ENCODE data around the gene CPEB1.
"Not testable (repeated sequence)": the region's sequence is repeated elsewhere in the genome, so short reads cannot be mapped to it uniquely, and the experiment has no call there.

The CPEB1 gene

DNA sequence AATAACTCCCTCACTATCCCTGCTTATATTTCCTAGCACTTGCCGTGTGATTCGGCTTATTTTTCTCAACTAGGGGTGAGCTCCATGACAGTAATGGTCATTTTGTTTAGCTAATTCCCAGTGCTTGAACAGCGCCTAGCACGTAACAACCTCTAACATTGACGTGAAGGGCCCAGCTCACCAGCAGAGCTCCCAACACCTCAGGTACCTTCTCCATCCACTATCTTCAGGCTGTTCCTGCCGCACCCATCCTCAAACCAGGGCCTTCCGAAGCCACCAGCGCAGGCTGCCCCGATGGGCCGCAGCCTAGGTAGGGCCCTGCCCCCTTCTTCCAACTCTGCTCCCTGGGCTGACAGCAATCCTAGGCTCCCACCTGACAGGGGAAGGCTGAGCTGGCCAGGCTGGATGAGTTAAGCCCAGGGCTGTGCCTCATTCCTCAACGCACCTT, 106.2 kb downstream of the CPEB1 start:
- no peak for DNase-seq

- no peak for DNase-seq
These were observed 106.8 kb downstream of the CPEB1 start, which contains the start of gene RPS17 for GRCh38 chr15:82540055-82540983. Gene RPS17, minus strand, starts transcription at chr15:82540457. Its CDS starts 29 bp downstream, at chr15:82540428.

DNA sequence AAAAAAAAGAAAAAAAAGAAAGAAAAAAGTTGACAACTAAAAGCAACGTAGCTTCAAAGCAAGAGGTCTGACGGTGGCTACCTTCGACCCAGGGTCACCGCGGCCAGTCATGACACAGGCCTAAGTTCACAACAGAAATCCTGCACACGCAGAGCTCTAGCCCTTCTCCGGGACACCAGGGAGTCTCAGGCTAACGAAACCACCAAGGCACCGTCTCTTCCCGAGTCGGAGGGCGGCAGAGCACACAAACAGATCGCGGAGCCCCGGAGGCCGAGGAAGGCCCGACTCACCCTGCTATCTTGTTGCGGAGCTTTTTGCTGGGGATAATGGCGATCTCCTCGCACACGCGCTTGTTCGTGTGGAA, 107.5 kb downstream of the CPEB1 start:
- DNase-seq, result no peak

- no peak for DNase-seq
These were observed 108.0 kb downstream of the CPEB1 start for GRCh38 chr15:82538961-82539690.

DNA sequence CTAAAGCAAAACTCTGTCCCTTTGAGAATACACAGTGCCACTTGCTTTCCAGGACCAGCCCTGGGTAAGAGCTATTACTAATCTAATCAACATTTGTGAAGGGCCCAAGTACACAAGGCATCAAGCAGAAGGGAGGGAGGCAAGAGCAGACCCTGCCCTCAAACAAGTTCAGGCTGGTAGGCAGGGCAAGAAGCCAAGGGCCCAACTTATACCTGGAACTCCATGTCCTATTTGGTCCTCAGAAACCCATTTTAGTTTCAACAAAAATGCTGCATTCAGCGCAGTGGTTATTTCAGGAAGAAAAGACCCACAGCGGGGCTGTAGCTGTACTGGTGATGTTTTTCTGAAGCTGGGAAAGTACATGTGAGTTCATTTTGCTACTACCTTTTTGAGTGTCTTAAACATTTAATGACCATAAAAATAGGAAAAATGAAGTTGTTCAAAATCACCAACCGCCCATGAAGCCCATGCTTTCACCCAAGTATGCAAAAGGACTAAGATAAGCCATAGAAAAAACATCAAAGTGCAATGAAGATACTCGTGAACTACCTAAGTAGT, 109.7 kb downstream of the CPEB1 start:
- DNase-seq, result no peak

- no peak for DNase-seq
These were observed 110.5 kb downstream of the CPEB1 start for GRCh38 chr15:82536409-82537350.

GRCh38 chr15:82535566-82536408, 111.4 kb downstream of the CPEB1 start:
- no peak for DNase-seq

GRCh38 chr15:82535151-82535550, 112.0 kb downstream of the CPEB1 start:
- DNase-seq, result not testable (repeated sequence)

GRCh38 chr15:82534457-82534861, 112.7 kb downstream of the CPEB1 start:
- not testable (repeated sequence) for DNase-seq

DNA sequence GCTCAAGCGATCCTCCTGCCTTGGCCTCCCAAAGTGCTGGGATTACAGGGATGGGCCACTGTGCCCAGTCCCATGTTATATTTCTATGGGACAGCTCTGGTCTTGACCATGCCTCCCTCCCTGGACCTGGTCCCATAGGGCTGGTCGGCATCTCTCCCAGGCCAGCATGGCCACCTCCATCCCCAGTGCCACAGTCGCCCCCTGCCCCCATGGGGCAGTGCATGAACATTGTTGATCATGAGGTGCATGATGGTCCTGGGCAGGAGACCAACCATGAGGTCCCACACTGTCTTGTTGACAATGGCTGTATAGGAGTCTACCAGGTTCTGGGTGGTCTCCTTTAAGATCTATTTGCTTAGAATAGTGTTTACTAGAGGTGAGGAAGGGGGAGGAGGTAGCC, 113.4 kb downstream of the CPEB1 start:
- no peak for DNase-seq

DNA sequence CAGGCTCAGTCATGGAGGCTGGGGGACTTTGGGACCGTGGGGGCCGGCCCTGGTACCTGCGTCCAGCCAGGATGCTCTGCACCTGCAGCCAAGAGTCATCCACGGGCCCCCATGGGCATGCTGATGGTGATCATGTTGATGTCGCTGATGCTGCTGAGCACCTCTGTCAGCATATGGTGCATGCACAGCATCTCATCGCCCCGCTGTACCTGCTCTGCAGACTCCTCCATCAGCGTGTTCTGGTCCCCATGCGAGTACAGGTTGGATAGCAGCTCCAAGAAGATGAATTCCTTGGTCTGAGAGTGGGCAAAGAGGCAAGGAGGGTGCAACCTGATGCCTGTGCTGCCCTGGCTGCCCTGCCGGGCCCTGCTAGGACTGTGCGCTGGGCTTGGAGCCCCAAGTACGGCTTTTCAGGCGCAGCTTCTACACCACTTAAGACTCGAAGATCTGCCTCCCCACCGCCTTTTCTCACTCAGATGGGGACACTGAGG, 114.1 kb downstream of the CPEB1 start:
- no peak for DNase-seq

- no peak for DNase-seq
These were observed 114.7 kb downstream of the CPEB1 start for GRCh38 chr15:82532383-82532990.

DNA sequence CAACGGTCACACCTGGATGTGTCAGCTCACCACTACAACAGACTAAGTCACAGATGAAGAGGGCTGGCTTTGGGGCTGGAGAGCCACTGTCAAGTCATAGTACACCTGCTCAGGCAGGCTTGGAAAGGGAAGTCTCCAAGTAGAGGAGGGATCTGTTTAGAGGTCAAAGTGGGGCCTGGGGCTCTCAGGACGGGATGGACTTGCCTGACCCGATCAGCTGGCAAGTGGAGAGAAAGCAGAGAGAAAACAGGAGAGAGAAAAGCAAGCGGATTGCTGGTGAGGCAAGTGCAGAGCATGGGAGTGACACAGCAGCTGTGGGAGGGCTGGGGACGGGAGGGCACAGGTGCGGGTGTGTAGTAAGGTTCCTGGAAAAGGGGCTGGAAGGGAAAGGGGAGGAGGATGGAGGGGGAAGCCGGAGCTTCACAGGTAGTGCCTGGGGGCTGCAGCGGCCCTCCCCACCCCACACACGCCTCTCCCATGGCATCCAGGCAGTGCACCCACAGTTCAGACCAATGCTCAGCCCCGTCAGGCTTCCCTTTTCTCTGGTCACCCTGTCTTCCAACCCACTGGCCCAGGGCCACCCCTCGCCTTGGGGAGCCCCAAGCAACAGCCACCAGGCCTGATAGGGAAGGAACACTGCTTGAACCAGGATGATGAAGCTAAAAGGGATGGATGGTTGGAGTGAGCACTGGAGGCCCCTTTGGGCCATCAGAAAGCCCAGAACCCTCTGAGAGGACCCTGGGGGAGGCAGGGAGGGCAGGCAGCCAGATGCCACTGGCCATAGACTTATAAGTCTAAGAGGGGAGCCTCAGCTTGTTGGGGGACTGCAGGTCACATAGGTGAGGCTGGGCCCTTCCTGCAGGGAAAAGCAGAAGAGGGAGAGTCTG, 115.4 kb downstream of the CPEB1 start:
- DNase-seq, result no peak

DNA sequence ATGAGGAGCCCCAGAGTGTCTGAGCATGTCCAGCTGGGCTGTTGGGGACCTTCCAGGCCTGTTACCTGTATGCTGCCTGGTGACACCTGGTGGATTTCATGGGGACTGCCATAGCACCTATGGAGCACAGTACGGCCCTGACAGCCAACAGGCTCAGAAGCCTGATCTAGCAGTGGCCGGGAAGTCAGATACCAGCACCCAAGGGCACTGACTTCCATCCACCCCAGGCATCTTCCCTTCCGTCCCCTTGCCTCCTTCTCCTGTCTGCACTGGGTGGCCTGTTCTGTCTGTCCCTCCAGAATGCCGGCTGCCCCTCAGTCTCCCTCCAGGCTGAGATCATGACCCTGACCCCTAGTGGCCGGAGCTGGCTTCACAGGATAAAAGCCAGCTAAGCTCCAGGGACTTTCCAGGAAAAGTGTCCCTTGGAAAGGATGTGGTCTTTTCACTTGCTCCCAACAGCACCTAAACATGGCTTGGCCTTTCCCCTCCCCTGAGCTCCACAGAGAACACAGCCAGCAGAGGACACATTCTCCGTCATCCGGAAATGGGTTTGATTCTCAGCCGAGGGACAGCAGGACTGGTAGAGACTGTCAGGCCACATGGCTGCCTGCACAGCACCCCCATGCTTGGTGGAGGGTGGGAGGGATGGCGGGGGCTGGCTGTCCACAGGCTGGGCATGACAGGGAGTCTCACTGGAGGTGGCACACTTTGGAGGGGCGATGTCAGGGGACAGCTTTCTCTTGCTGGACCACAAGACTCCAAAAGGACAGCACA, 116.4 kb downstream of the CPEB1 start:
- DNase-seq, result no peak

DNA sequence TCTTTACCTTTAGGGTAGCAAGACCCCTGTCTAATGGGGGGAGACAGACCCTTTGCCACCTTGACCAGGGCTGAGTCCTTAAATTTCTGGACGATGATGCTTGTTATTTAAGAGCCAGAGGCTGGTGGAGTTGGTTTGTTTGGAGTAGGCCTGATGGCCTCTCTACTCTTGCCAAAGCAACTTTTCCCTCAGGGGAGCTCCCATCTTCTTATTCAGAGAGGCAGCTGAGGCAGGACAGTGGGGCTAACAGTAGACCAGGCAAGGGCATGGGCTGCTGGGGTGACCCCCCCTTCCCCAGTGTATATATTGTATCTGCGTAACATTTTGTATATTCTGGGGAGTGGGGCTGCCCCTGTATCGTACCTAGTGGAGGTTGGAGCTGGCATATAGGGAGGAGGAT, 117.2 kb downstream of the CPEB1 start:
- DNase-seq, result no peak

- DNase-seq, result not testable (repeated sequence)
These were observed 133.6 kb downstream of the CPEB1 start for GRCh38 chr15:82513587-82513986.

GRCh38 chr15:82507693-82508092, 139.5 kb downstream of the CPEB1 start:
- not testable (repeated sequence) for DNase-seq

- DNase-seq, result not testable (repeated sequence)
These were observed 140.1 kb downstream of the CPEB1 start for GRCh38 chr15:82507087-82507486.

GRCh38 chr15:82505842-82506241, 141.3 kb downstream of the CPEB1 start:
- not testable (repeated sequence) for DNase-seq

All from NCI-H345 (cell line).